AG20443 (cell line): Measurements from ENCODE around the gene BUD13.

ENCODE experiments used
- DNase-seq: peaks from one replicate; pipeline ENCODE4 v3.0.0; 2012; ENCODE audit warnings: low spot score, mixed read lengths

The BUD13 gene

DNA sequence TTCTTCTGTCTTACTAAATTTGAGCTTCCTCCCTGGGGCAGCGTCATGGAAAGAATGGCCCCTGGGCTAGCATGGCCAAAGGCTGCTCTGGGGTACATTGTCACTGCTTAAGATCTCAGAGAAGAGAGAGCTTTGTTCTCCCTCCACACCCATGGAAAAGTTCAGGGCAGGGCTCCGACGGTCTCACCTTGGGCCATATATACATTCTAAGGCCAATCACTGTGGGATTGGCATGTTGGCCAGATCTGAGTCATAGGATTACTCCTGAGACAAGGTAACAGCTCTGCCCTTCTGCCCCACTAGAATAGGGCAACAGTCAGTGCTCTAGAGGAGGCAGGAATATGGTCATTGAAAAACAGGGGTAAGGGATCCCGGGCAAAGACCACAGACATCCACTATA is 56.2 kb downstream of the BUD13 start:
- no peak for DNase-seq

DNA sequence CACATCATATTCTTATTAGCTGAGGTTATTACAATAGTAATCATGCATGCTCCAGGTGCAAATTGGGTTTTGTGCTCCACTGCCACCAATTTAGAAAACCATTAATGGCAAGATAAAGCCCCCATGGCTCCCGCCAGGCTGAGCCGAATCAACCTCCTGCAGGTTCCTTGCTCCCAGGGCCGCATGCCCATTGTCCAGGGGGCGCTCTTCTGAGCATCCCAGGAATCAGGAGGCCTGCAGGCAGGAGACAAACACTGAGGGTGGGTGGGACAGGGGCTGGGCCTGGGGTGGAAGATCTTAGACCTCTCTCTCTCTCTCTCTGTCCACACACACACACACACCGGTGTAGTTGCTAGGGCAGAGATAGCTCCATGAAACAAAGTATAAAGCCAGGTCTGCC is 57.4 kb downstream of the BUD13 start:
- DNase-seq: no peak

DNA sequence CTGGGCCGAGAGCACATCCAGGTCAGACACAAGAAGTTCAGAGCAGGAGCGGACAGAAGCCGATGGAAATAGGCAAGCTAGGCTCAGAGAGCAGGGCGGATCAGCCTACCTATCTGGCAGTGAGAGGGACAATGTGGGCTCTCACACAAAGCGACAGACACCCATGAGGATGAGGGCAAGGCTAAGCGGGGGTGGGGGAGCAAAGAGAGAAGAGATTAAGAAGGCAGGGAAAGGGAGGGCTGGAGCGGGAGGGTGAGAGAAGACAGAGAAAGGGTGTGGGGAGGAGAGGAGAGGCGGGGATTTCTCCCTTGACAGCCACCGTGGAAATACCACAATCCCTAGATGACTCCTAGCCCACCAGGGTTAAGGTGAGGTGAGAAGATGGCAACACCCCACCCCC is 57.9 kb downstream of the BUD13 start:
- no peak for DNase-seq

DNA sequence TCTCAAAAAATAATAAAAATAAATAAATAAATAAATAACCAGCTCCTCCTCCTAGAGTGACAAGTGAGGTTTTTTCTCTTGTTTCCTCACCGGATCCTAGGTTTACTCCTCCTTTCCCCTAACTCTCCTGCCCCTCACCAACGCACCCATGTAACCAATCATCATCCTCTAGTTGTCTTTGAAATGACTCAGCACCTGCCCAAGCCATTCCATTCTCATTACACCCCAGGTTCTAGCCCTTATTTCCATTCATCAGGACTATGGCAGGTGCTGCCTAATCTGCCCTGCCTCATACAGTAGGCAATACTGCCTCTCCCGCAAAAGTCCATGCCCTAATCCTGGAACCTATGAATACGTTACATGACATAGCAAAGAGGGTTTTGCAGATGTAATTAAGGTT is 60.4 kb downstream of the BUD13 start:
- DNase-seq: no peak

DNA sequence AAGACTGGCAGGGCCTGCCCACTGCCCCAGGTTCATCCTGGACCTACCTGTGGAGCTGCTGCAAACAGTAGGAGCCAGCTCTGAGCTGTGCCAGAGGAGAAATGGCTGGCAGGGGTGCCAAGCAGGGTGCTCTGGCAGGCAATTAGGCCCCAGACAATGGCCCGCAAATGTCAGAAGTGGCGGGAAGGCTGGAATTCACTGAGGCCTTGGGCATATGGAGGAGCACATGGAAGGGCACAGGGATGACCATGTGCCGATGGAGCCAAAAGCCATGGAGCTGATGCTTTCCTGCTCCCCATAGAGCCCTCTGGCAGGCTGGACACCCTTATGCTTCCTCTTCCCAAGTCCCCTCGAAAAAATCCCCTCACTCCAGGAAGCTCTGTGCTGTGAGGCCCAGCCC is 62.0 kb downstream of the BUD13 start:
- DNase-seq: no peak

DNA sequence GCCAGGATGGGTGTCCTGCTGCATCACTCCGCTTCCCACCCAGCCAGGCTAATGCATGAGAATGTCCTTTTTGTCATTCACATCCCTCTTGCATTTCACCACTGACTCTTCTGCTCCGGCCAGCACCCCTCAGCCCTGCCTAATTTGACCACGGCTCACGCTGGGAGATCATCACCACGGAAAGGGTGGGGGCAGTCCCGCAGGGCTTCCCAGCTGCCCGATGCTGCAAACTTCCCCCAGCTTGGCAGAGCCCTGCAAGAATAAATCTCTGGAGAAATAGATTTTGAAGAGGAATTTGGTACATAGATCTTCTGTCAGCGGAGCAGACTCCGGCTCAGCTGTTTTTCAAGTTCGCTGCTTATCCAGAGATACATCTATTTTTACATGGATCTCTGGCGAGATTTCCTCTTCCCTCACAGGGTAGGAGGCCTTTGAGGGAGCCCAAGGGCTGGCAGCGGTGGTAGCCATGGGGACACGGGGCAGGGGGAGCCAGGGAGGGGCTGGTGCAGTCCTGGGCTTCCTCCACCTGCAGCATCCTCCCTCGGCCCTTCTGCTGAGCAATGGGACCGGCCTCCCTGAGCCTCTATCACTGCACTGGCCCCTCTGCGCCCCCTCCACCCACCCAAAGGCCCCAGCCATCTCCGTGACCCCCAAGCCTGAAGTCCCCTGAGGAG is 62.6 kb downstream of the BUD13 start:
- DNase-seq: no peak

DNA sequence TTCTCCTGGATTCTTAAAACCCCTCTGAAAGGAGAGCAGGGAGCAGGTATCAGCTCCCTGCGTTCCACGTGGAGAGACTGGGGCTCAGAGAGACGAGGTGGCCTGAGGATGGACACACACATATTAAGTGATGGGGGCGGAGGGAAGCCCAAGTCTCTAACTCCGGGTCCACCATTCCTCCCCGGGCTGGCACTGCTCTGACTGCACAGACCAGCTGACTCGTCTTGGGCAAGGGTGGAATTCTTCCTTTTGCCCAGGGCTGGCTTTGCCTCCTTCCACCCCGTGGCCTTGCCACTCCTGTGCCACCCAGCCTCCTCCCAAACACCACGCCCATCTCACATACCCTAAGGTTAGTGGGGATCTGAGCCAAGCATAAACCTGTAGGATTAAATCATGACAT is 65.0 kb downstream of the BUD13 start:
- no peak for DNase-seq

DNA sequence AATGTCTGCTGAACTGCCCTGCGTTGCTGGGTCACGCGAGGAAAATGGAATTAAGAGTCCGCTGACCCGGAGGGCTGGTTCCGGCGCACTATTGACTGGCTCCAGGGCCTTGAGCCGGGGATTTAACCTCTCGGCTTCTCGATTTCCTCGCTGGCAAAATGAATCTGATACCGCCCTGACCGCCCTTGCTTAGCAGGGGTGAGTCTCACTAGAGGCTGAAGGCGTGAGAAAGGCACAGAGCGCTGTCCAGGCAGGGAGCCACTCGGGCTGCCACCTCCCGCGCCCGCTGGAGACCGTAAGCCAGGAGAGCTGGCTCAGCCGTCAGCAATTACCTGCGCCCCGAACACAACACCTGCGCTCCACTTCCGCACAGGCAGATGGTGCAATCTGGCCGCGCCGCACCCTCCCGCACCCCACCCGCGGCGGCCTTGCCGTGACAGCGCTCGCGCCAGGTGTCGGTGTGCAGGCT is 65.6 kb downstream of the BUD13 start:
- no peak for DNase-seq

DNA sequence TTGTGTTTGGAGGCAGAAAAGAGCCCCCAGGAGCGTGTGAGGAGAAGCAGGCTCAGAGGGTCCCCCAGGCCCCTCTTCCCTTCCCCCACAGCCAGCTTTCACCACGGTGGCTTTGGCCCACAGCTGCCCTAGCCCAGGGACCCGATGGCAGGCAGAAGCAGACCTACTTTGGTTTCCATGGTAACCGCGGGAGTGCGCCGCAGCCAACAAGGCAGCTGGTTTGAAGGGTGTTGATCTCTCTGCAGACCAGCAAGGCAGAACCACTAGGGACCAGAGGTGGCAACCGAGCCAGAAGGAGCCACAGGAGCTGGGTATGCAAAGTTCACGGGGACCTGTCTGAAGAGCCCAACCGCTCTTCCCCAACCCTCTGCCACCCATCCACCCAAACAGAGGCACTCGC is 69.4 kb downstream of the BUD13 start:
- DNase-seq: no peak

DNA sequence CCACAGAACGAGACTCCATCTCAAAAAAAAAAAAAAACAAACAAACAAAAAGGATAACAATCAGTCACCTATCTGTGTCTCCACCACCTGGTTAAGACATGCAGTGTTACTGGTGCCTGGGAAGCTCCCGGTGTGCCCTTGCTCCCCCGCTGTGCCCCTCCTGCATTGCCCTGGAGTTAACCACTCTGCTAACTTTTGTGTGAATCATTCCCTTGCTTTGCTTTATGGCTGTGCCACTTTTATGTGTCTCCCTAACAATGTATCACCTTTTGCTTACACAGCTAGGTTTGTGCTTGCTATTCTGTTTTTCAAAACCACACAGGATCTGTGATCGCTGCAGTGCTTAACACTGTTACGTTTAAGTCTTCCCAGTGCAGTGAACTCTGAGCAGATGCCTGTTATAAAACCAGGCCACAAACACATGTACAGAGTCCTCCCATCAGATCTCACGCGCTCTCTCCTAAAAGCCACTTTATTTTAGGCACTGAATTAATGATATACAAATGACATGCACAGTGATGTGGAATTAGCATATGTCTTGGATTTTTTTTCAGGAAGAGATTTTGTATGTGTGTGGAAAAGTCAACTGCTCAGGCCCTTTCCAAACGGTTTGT is 69.9 kb downstream of the BUD13 start:
- DNase-seq: no peak

DNA sequence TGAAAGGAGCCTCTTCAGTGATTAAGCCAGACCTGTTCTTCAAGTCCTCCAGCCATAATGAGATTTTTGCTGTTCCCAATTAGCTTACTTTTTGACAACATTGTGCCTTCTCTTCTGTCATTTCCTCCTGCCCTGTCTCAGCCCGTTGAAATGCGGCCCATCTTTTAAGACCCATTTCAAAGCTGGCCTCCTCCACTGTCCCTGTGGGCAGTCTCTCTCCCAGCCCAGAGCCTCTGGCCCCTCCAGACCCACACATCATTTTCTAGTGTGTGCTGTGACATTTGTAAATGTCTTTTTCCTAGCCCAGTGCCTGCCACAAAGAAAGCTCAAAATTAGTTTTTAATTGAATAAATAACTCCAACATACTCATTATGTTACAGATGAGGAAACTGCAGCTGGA is 70.9 kb downstream of the BUD13 start:
- DNase-seq: no peak

DNA sequence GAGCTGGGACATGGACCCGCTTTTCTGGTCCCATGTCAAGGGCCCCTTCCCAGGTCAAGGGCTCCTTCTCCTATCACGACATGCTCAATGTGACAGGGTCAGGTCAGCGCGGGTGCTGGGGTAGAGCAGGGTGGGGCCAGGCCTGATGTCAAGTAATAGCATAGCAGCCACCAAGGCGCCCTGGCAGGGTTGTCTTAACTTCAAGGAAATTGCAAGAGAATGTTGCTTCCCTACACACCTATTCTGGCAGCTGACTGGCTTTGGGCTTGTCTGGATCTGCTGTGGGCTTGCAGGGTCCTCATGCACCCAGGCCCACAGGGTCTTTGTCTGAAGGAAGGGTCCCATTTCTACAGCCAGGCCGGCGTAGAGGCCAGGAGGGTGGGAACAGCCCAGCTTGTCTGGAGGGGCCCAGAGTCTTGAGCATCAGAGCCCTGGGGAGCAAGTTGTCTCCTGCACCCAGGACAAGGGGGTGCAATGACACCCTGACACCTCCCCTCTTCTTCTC is 71.4 kb downstream of the BUD13 start:
- DNase-seq: no peak

DNA sequence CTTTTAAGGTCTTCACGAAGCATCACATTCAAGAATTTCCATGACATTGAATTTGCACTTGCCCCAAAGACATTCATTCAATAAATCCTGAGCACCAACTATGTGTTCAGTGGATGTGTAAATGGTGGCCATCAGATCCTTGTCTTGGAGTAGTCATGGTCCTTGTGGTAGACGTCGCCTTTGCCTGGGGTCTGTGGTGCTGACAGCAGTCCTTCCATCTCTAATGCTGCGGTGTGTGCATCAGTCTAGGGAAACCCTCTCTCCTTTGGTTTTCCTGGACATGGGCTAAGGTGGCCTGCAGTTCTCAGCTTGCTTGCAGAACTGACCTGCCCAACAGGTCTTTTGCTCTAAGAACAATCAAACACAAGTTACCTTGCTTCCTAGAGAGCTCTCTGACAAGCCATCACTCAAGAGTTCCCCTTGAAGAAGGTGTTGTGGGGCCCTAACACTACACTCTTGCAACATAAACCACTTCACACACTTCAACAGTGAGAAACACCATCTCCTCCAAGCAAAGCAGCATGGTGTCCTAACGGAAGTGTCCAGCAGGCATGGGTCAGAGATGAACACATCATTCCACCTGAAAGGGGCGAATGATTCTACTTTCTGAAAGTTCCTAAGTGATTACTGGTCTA is 72.1 kb downstream of the BUD13 start:
- DNase-seq: no peak
